Liver (tissue), 3 donors: ENCODE results near the gene SERPINB1.

ENCODE experiments used
- ATF3 ChIP-seq: IDR thresholded peaks from 2 replicates; pipeline ENCODE4 v1.6.1; 2016; ENCODE audit warnings: antibody characterized with exemption
- CTCF ChIP-seq: fragments of 150-350 bp; IDR thresholded peaks from 2 replicates; pipeline ENCODE4 v1.5.1; 2017; ENCODE audit warnings: improper control_type of control experiment, low read depth, low read length; ENCODE audit not compliant: missing input control
- EGR1 ChIP-seq, 2 donors: IDR thresholded peaks; 2 replicates each; pipeline ENCODE4 v1.6.1; 2016 to 2018; ENCODE audit warnings: antibody characterized with exemption in 2 of 2, low read depth in 2 of 2
- FOXA1 ChIP-seq: IDR thresholded peaks from 2 replicates; pipeline ENCODE4 v1.6.1; 2016; ENCODE audit warnings: antibody characterized with exemption
- HNF4A ChIP-seq, 2 donors: conservative IDR thresholded peaks; 2 replicates each; pipeline ENCODE4 v1.6.1; 2016; ENCODE audit warnings: antibody characterized with exemption in 2 of 2, mild to moderate bottlenecking in 2 of 2
- JUND ChIP-seq, 2 donors: IDR thresholded peaks; 2 replicates each; pipeline ENCODE4 v1.6.1; 2016; ENCODE audit warnings: antibody characterized with exemption in 2 of 2
- MAX ChIP-seq: IDR thresholded peaks from 2 replicates; pipeline ENCODE4 v1.6.1; 2016; ENCODE audit warnings: antibody characterized with exemption
- NR2F2 ChIP-seq: IDR thresholded peaks from 2 replicates; pipeline ENCODE4 v1.6.1; 2016; ENCODE audit warnings: antibody characterized with exemption
- RAD21 ChIP-seq, 2 donors: IDR thresholded peaks; 2 replicates each; pipeline ENCODE4 v1.6.1; 2016; ENCODE audit warnings: antibody characterized with exemption in 2 of 2, mild to moderate bottlenecking in 2 of 2
- REST ChIP-seq: IDR thresholded peaks from 2 replicates; pipeline ENCODE4 v1.6.1; 2016; ENCODE audit warnings: antibody characterized with exemption, mild to moderate bottlenecking
- SP1 ChIP-seq: IDR thresholded peaks from 2 replicates; pipeline ENCODE4 v1.6.1; 2018; ENCODE audit warnings: antibody characterized with exemption, mild to moderate bottlenecking
- TAF1 ChIP-seq: conservative IDR thresholded peaks from 2 replicates; pipeline ENCODE4 v1.6.1; 2016; ENCODE audit warnings: antibody characterized with exemption, mild to moderate bottlenecking
- YY1 ChIP-seq: IDR thresholded peaks from 2 replicates; pipeline ENCODE4 v1.6.1; 2016; ENCODE audit warnings: antibody characterized with exemption, mild to moderate bottlenecking
- ZBTB33 ChIP-seq: IDR thresholded peaks from 2 replicates; pipeline ENCODE4 v1.6.1; 2016; ENCODE audit warnings: antibody characterized with exemption
- donor health status: healthy.
- donor health status: healthy.

- TF ChIP-seq CTCF (no peak), HNF4A (conservative IDR thresholded peaks at IDR 0.05) (no peak), TAF1 (no peak), ATF3 (no peak), SP1 (no peak), REST (no peak), RAD21 (IDR thresholded peaks at IDR 0.05) (no peak), YY1 (no peak), JUND (IDR thresholded peaks at IDR 0.05) (no peak), FOXA1 (no peak), NR2F2 (no peak), MAX (no peak), ZBTB33 (no peak), EGR1 (IDR thresholded peaks at IDR 0.05; ENCODE audit: low read depth in 2 of 2) (no peak)
These were observed 14.5 kb downstream of the SERPINB1 start for GRCh38 chr6:2827142-2827541.
